H1 (cell line): Measurements from ENCODE around the gene CYB561A3. TPM values are rescaled to one million over a fixed set of nuclear protein-coding genes. Genes with fewer than 3 reads are reported as not detected.

Source experiments
- CTCF ChIA-PET: fragments of 300-600 bp; sonication (Branson Sonifier 250); formaldehyde crosslinking; loops from one replicate; lab custom pipeline; 2021; ENCODE audit not compliant: partially characterized antibody; lab: Charles Lee
- POLR2A ChIA-PET: fragments of 300-600 bp; sonication (Branson Sonifier 250); formaldehyde crosslinking; loops from one replicate; lab custom pipeline; 2021; ENCODE audit warnings: inconsistent platforms; ENCODE audit not compliant: partially characterized antibody; lab: Charles Lee
- DNase-seq, 2 experiments: peaks; one replicate each; pipeline versions ENCODE4 v3.0.0 to v3.0.0-alpha.2; 2010 to 2022; ENCODE audit warnings: low spot score in 2 of 2, low read depth in 1 of 2, mixed read lengths in 1 of 2
- FAIRE-seq: peaks from 2 replicates; lab custom pipeline; 2011; peaks lifted over from hg19 to GRCh38; lab: Jason Lieb, UNC
- H2AFZ ChIP-seq: 2 replicates; pipeline ENCODE4 v1.8.1; 2012; ENCODE audit warnings: low read length, inconsistent platforms
- H2AK5ac ChIP-seq: 2 replicates; pipeline ENCODE4 v1.6.1; 2013; ENCODE audit warnings: low read depth, low read length
- H2BK120ac ChIP-seq: replicated peaks from 2 replicates; pipeline ENCODE3; 2013; ENCODE audit warnings: low read depth, low read length, inconsistent platforms
- H2BK12ac ChIP-seq: 2 replicates; pipeline ENCODE4 v1.6.1; 2013; ENCODE audit warnings: low read depth, low read length
- H2BK15ac ChIP-seq: 2 replicates; pipeline ENCODE4 v1.6.1; 2013; ENCODE audit warnings: low read length
- H2BK20ac ChIP-seq: 2 replicates; pipeline ENCODE4 v1.6.1; 2013; ENCODE audit warnings: low read length
- H2BK5ac ChIP-seq: 2 replicates; pipeline ENCODE4 v1.6.1; 2013; ENCODE audit warnings: low read depth, low read length
- H3K14ac ChIP-seq: 2 replicates; pipeline ENCODE4 v1.6.1; 2013; ENCODE audit warnings: inconsistent platforms; ENCODE audit not compliant: insufficient read length
- H3K18ac ChIP-seq: 2 replicates; pipeline ENCODE4 v1.6.1; 2013; ENCODE audit warnings: low read length; ENCODE audit errors: extremely low read depth
- H3K23ac ChIP-seq: 2 replicates; pipeline ENCODE4 v1.6.1; 2013; ENCODE audit warnings: inconsistent platforms; ENCODE audit not compliant: insufficient read length
- H3K23me2 ChIP-seq: 2 replicates; pipeline ENCODE4 v1.6.1; 2013; ENCODE audit warnings: low read depth, low read length
- H3K27ac ChIP-seq: 2 replicates; pipeline ENCODE4 v1.6.1; 2011; ENCODE audit warnings: low read depth, low read length, inconsistent platforms
- H3K27me3 ChIP-seq, 4 experiments: replicated peaks in 1 of 4; 1 replicate in 1 of 4; 2 replicates in 3 of 4; pipeline versions ENCODE4 v1.6.1 to v1.8.1; 2011 to 2013; ENCODE audit warnings: low read length in 3 of 4, mild to moderate bottlenecking in 3 of 4, inconsistent platforms in 2 of 4, mixed read lengths in 2 of 4, moderate library complexity in 1 of 4; ENCODE audit not compliant: control insufficient read depth in 3 of 4, insufficient read depth in 3 of 4; ENCODE audit errors: extremely low read depth in 1 of 4
- H3K36me3 ChIP-seq, 4 experiments: 2 replicates each; pipeline versions ENCODE4 v1.6.1 to v1.8.1; 2011 to 2013; ENCODE audit warnings: mild to moderate bottlenecking in 4 of 4, low read length in 3 of 4, moderate library complexity in 2 of 4, control low read depth in 1 of 4, inconsistent platforms in 1 of 4; ENCODE audit not compliant: insufficient read depth in 4 of 4, control insufficient read depth in 2 of 4
- H3K4ac ChIP-seq: replicated peaks from 2 replicates; pipeline ENCODE3; 2013; ENCODE audit warnings: low read length, low read depth, mixed read lengths, inconsistent platforms; ENCODE audit not compliant: insufficient read length
- H3K4me1 ChIP-seq, 4 experiments: replicated peaks in 1 of 4; 1 replicate in 1 of 4; 2 replicates in 3 of 4; pipeline versions ENCODE4 v1.6.1 to v1.8.1; 2011 to 2013; ENCODE audit warnings: low read length in 3 of 4, inconsistent platforms in 2 of 4, mixed read lengths in 1 of 4; ENCODE audit not compliant: insufficient read depth in 4 of 4, control insufficient read depth in 3 of 4
- H3K4me2 ChIP-seq, 2 experiments: 2 replicates each; pipeline versions ENCODE4 v1.6.1 to v1.8.1; 2011 to 2013; ENCODE audit warnings: low read depth in 2 of 2, low read length in 2 of 2, control low read depth in 1 of 2, inconsistent platforms in 1 of 2, mild to moderate bottlenecking in 1 of 2; ENCODE audit not compliant: insufficient read depth in 1 of 2
- H3K4me3 ChIP-seq, 4 experiments: fragments of 200-600, 300-600 bp in 1 of 4; sonication (generic), shearing (Covaris generic), sonication (Bioruptor Twin) in 1 of 4; 2 replicates each; pipeline versions ENCODE4 v1.5.1 to v1.8.1; 2011 to 2016; ENCODE audit warnings: low read length in 4 of 4, low read depth in 3 of 4, control low read depth in 2 of 4, inconsistent platforms in 2 of 4, mild to moderate bottlenecking in 2 of 4, mixed read lengths in 1 of 4, moderate library complexity in 1 of 4; ENCODE audit not compliant: insufficient read depth in 2 of 4; ENCODE audit errors: extremely low read depth in 1 of 4
- H3K56ac ChIP-seq: replicated peaks from 2 replicates; pipeline ENCODE3; 2013; ENCODE audit warnings: low read depth, mild to moderate bottlenecking, mixed read lengths, low read length, inconsistent platforms; ENCODE audit not compliant: insufficient read length
- H3K79me1 ChIP-seq: 2 replicates; pipeline ENCODE4 v1.6.1; 2013; ENCODE audit warnings: low read depth, low read length, control low read depth
- H3K79me2 ChIP-seq, 2 experiments: 2 replicates each; pipeline versions ENCODE4 v1.6.1 to v1.8.1; 2012 to 2013; ENCODE audit warnings: low read length in 2 of 2, mild to moderate bottlenecking in 2 of 2, inconsistent platforms in 1 of 2; ENCODE audit not compliant: insufficient read depth in 2 of 2, control insufficient read depth in 1 of 2
- H3K9ac ChIP-seq, 4 experiments: replicated peaks in 1 of 4; 1 replicate in 1 of 4; 2 replicates in 3 of 4; pipeline versions ENCODE4 v1.6.1 to v1.8.1; 2011 to 2013; ENCODE audit warnings: low read depth in 3 of 4, low read length in 3 of 4, control low read depth in 2 of 4, mild to moderate bottlenecking in 2 of 4, moderate library complexity in 2 of 4, inconsistent platforms in 1 of 4; ENCODE audit errors: extremely low read depth in 1 of 4
- H3K9me3 ChIP-seq, 2 experiments: 2 replicates each; pipeline versions ENCODE4 v1.6.1 to v1.8.1; 2012 to 2013; ENCODE audit warnings: mild to moderate bottlenecking in 2 of 2, moderate library complexity in 2 of 2, control low read depth in 1 of 2, inconsistent platforms in 1 of 2, low read depth in 1 of 2, low read length in 1 of 2, mixed read lengths in 1 of 2; ENCODE audit not compliant: insufficient read depth in 2 of 2
- H4K20me1 ChIP-seq, 2 experiments: replicated peaks in 1 of 2; 2 replicates each; pipeline versions ENCODE3 to v1.8.1; 2011 to 2013; ENCODE audit warnings: inconsistent platforms in 2 of 2, low read length in 2 of 2, mild to moderate bottlenecking in 1 of 2; ENCODE audit not compliant: insufficient read depth in 2 of 2, control insufficient read depth in 1 of 2
- H4K5ac ChIP-seq: 2 replicates; pipeline ENCODE4 v1.6.1; 2013; ENCODE audit warnings: low read length, low read depth, mixed read lengths, inconsistent platforms; ENCODE audit not compliant: insufficient read length
- H4K8ac ChIP-seq: 2 replicates; pipeline ENCODE4 v1.8.0; 2013; ENCODE audit warnings: mild to moderate bottlenecking, moderate library complexity, low read length, inconsistent platforms; ENCODE audit not compliant: insufficient read depth; ENCODE audit errors: extremely low read depth
- H4K91ac ChIP-seq: replicated peaks from 2 replicates; pipeline ENCODE3; 2013; ENCODE audit warnings: low read length, mixed read lengths, inconsistent platforms; ENCODE audit not compliant: insufficient read length
- CBX5 ChIP-seq: fragments of 300-800, 300-1000 bp; sonication (generic); IDR thresholded peaks from 2 replicates; pipeline ENCODE4 v1.7.1; 2016; ENCODE audit warnings: antibody characterized with exemption, low read length, low read depth
- CEBPB ChIP-seq: IDR thresholded peaks from 2 replicates; pipeline ENCODE4 v1.6.1; 2012; ENCODE audit warnings: low read depth, low read length
- CTCF ChIP-seq, 3 experiments: IDR thresholded peaks; 1 replicate in 2 of 3; 2 replicates in 1 of 3; pipeline versions ENCODE4 v1.5.1 to v1.6.1; 2011; ENCODE audit warnings: low read length in 3 of 3, mild to moderate bottlenecking in 3 of 3, inconsistent platforms in 2 of 3, low read depth in 1 of 3, moderate library complexity in 1 of 3; ENCODE audit not compliant: insufficient read depth in 1 of 3; ENCODE audit errors: control extremely low read depth in 1 of 3
- JUN ChIP-seq: IDR thresholded peaks from 2 replicates; pipeline ENCODE4 v1.6.1; 2011; ENCODE audit warnings: low read depth, mild to moderate bottlenecking, improper control_type of control experiment, low read length
- KDM5A ChIP-seq: fragments of 200-600 bp; IDR thresholded peaks from 2 replicates; pipeline ENCODE4 v1.7.1; 2012; ENCODE audit warnings: mild to moderate bottlenecking, low read length, inconsistent platforms, mixed read lengths
- POLR2A ChIP-seq, 2 experiments: IDR thresholded peaks; 1 replicate in 1 of 2; 2 replicates in 1 of 2; pipeline ENCODE4 v1.6.1; 2011; ENCODE audit warnings: low read depth in 2 of 2, low read length in 2 of 2, mild to moderate bottlenecking in 2 of 2; ENCODE audit errors: control extremely low read depth in 1 of 2
- POLR2AphosphoS5 ChIP-seq: IDR thresholded peaks from 2 replicates; pipeline ENCODE4 v1.6.1; 2011; ENCODE audit warnings: low read depth, low read length
- RFX5 ChIP-seq: IDR thresholded peaks from 2 replicates; pipeline ENCODE4 v1.6.1; 2011; ENCODE audit warnings: low read depth, low read length, improper control_type of control experiment, borderline replicate concordance
- USF2 ChIP-seq: IDR thresholded peaks from 2 replicates; pipeline ENCODE4 v1.6.1; 2011; ENCODE audit warnings: low read length, improper control_type of control experiment
- WGBS, 2 experiments: shearing (Covaris generic) in 1 of 2; methylation state at CpG; one replicate each; pipeline versions ENCODE4 v1.1.6 to v1.1.7; 2013 to 2015; ENCODE audit warnings: low lambda C conversion rate in 2 of 2, mixed read lengths in 2 of 2, inconsistent platforms in 1 of 2, low coverage in 1 of 2, missing lambda C conversion rate in 1 of 2; ENCODE audit not compliant: insufficient replicate concordance in 2 of 2, insufficient coverage in 1 of 2, insufficient read length in 1 of 2; ENCODE audit errors: extremely low coverage in 1 of 2, missing lambda C conversion rate in 1 of 2; 5-methylcytosine and 5-hydroxymethylcytosine counted together
- polyA plus RNA-seq, 7 experiments: library from polyadenylated mRNA; depleted of rRNA in 3 of 7; stranded (reverse) in 5 of 7; unstranded in 2 of 7; fragments of >200 nt in 5 of 7; fragments of 200-250 nt in 2 of 7; gene quantifications; 1 replicate in 5 of 7; 2 replicates in 1 of 7; 4 replicates in 1 of 7; pipeline versions ENCODE4 v1.2.1 to v1.2.3, GENCODE V29; 2011 to 2013; ENCODE audit warnings: missing spikeins in 2 of 7, mixed read lengths in 2 of 7
- total RNA-seq: library from RNA; stranded (reverse); fragmentation: NEBNext Ultra II Directional; extraction: Animal tissue kit (Norgen Biotek cat#: 25700); gene quantifications from 2 replicates; pipeline ENCODE4 v1.2.1, GENCODE V29; 2021

CYB561A3 gene
- total and polyA plus RNA-seq, 2 of the 8 experiments (the other 6 are each of a cell fraction or from before 2014, with no cell fraction given): 29.6 to 41.2 TPM

- no peak overlapping the region for H3K18ac ChIP-seq
- no peak overlapping the region for H3K23ac ChIP-seq
- H3K79me2 ChIP-seq: no peaks in the 10 kb centered on the region
- H3K23me2 ChIP-seq: no peaks in the 10 kb centered on the region
- DNase-seq: no peak
- no peak overlapping the region for H3K4me3 ChIP-seq
- POLR2A ChIA-PET: interaction anchor here (1.9 to 38.6 kb wide), 2 partner anchors 15 to 25 kb away, joined by 6 to 1106 read pairs; partner anchors contain the start of genes CYB561A3, DDB1, TKFC and TMEM138
- no peak overlapping the region for H3K14ac ChIP-seq
- no peak overlapping the region for H2BK120ac ChIP-seq
- H3K4me2 ChIP-seq: no peak overlapping the region
- H4K20me1 ChIP-seq: no peaks in the 10 kb centered on the region
- H2BK20ac ChIP-seq: no peak overlapping the region
- H3K56ac ChIP-seq: no peak overlapping the region
- no peaks in the 10 kb centered on the region for H3K79me1 ChIP-seq
- CTCF ChIA-PET: no interaction called here
- no peak overlapping the region for H4K8ac ChIP-seq
- no peaks in the 10 kb centered on the region for H3K27me3 ChIP-seq
- H2BK12ac ChIP-seq: no peak overlapping the region
- H2BK5ac ChIP-seq: no peak overlapping the region
- H3K4me1 ChIP-seq: no peaks in the 10 kb centered on the region
- H4K5ac ChIP-seq: no peak overlapping the region
- no peak for FAIRE-seq
- WGBS, 2 experiments: 89% methylated on average over 6 of the region's 6 CpGs; no CpG with 5 or more reads in 1 of the 2 experiments
- H2AFZ ChIP-seq: no peak overlapping the region
- H2AK5ac ChIP-seq: no peak overlapping the region
- H3K36me3 ChIP-seq: peaks cover 0 to 25% (median 8%) of the 10 kb centered on the region in 4 experiments; a peak in 4 of 8 replicates
- no peak overlapping the region for H3K4ac ChIP-seq
- peaks cover 15 to 16% of the 10 kb centered on the region in 2 experiments for H3K9me3 ChIP-seq
- no peak overlapping the region for H2BK15ac ChIP-seq
- H3K27ac ChIP-seq: no peak overlapping the region
- H3K9ac ChIP-seq: no peak overlapping the region
- H4K91ac ChIP-seq: no peak overlapping the region
- TF ChIP-seq RFX5: no peak
- no peak for TF ChIP-seq POLR2AphosphoS5
- no peak for TF ChIP-seq JUN
- no peak for TF ChIP-seq POLR2A (IDR thresholded peaks at IDR 0.05; ENCODE audit: control extremely low read depth in 1 of 2, low read depth in 2 of 2, low read length in 2 of 2)
- no peak for TF ChIP-seq CTCF (IDR thresholded peaks at IDR 0.05; ENCODE audit: control extremely low read depth in 1 of 3, insufficient read depth in 1 of 3, low read depth in 1 of 3, low read length in 3 of 3)
- no peak for TF ChIP-seq CEBPB
- no peak for TF ChIP-seq KDM5A
- no peak for TF ChIP-seq USF2
- TF ChIP-seq CBX5: no peak
Observed at GRCh38 chr11:61377461-61378160, 15.9 kb upstream of the CYB561A3 start.
